HG03342 (cell line): Measurements from ENCODE around the gene CD247.

Source experiments
- ATAC-seq: cut with Tn5 transposase; IDR thresholded peaks from one replicate; pipeline ENCODE4 v1.9.1; 2021; ENCODE audit warnings: mild to moderate bottlenecking, moderate library complexity; ENCODE audit not compliant: unreplicated experiment

The CD247 gene

GRCh38 chr1:167419245-167419644 lies 99.1 kb downstream of the CD247 start:
- no peak for ATAC-seq

GRCh38 chr1:167418391-167418790 lies 99.9 kb downstream of the CD247 start:
- ATAC-seq = no peak

GRCh38 chr1:167416506-167416905 lies 101.8 kb downstream of the CD247 start:
- no peak for ATAC-seq

GRCh38 chr1:167413328-167413727 lies 105.0 kb downstream of the CD247 start:
- no peak for ATAC-seq

GRCh38 chr1:167412920-167413319 lies 105.4 kb downstream of the CD247 start:
- no peak for ATAC-seq

GRCh38 chr1:167412072-167412471 lies 106.3 kb downstream of the CD247 start:
- no peak for ATAC-seq

GRCh38 chr1:167409183-167409582 lies 109.1 kb downstream of the CD247 start:
- ATAC-seq = no peak

- ATAC-seq = no peak
These were observed 110.0 kb downstream of the CD247 start for GRCh38 chr1:167408355-167408754.

- ATAC-seq = no peak
These were observed 113.4 kb downstream of the CD247 start for GRCh38 chr1:167404908-167405307.

- ATAC-seq = no peak
These were observed 114.0 kb downstream of the CD247 start for GRCh38 chr1:167404161-167404888.

GRCh38 chr1:167401260-167401873 lies 117.0 kb downstream of the CD247 start:
- ATAC-seq = no peak

- no peak for ATAC-seq
These were observed 117.9 kb downstream of the CD247 start for GRCh38 chr1:167400359-167400953.

GRCh38 chr1:167392200-167392696 lies 126.1 kb downstream of the CD247 start:
- no peak for ATAC-seq

- no peak for ATAC-seq
These were observed 129.4 kb downstream of the CD247 start for GRCh38 chr1:167388976-167389375.

GRCh38 chr1:167387251-167387910 lies 130.9 kb downstream of the CD247 start:
- no peak for ATAC-seq
